GM12872 (cell line): Measurements from ENCODE around the gene CPNE8.

Experiments
- CTCF ChIP-seq: IDR thresholded peaks from 3 replicates; pipeline ENCODE4 v1.5.1; 2011; ENCODE audit warnings: low read depth, mild to moderate bottlenecking, low read length, moderate library complexity; ENCODE audit not compliant: insufficient read depth

The CPNE8 gene

GRCh38 chr12:38825006-38825405 is 80.4 kb downstream of the CPNE8 start:
- no peak for TF ChIP-seq CTCF

GRCh38 chr12:38823738-38824137 is 81.7 kb downstream of the CPNE8 start:
- TF ChIP-seq CTCF = no peak

- no peak for TF ChIP-seq CTCF
Measured at GRCh38 chr12:38823314-38823713, 82.1 kb downstream of the CPNE8 start.

GRCh38 chr12:38817942-38818341 is 87.4 kb downstream of the CPNE8 start:
- no peak for TF ChIP-seq CTCF

GRCh38 chr12:38813923-38814322 is 91.5 kb downstream of the CPNE8 start:
- TF ChIP-seq CTCF = no peak

- TF ChIP-seq CTCF = no peak
Measured at GRCh38 chr12:38811814-38812356, 93.5 kb downstream of the CPNE8 start.

- TF ChIP-seq CTCF = no peak
Measured at GRCh38 chr12:38809832-38810231, 95.6 kb downstream of the CPNE8 start.
